Measurements from ENCODE around the gene IPPK.

IPPK gene

DNA sequence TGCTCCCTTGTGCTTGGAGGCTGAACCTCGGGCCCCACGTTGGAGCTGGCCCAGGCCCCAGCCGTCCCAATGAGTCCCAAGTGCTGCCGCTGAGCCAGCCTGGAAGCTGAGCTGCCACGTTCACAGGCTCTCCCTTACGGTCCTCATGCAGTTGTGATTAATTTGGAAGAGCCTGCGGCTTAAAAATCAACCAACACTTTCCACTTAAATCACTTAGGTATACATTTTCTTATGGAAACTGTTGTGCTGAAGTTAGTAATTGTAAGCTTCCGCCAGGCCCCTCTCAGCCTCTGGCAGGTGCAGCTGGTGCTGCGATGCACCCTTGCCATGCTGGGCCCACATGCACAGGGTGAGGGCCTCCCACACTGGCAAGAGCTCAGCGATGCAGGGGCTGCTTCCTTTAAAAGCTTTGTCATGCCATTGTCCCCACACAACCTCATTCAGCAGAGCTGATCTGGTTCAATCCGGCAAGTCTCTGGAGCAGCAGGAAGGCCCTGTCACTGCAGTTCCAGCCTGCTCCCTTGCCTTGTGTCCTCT is 61.0 kb downstream of the IPPK start:
- TF ChIP-seq, protein P1, sequence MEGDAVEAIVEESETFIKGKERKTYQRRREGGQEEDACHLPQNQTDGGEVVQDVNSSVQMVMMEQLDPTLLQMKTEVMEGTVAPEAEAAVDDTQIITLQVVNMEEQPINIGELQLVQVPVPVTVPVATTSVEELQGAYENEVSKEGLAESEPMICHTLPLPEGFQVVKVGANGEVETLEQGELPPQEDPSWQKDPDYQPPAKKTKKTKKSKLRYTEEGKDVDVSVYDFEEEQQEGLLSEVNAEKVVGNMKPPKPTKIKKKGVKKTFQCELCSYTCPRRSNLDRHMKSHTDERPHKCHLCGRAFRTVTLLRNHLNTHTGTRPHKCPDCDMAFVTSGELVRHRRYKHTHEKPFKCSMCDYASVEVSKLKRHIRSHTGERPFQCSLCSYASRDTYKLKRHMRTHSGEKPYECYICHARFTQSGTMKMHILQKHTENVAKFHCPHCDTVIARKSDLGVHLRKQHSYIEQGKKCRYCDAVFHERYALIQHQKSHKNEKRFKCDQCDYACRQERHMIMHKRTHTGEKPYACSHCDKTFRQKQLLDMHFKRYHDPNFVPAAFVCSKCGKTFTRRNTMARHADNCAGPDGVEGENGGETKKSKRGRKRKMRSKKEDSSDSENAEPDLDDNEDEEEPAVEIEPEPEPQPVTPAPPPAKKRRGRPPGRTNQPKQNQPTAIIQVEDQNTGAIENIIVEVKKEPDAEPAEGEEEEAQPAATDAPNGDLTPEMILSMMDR (IDR thresholded peaks at IDR 0.05; ENCODE audit: low read depth, low read length): 0 out of 2 replicates have a peak, but pooled peaks have one; percentile 2
- no peak overlapping the region for H3K4me3 ChIP-seq (ENCODE audit: low read depth, low read length)

DNA sequence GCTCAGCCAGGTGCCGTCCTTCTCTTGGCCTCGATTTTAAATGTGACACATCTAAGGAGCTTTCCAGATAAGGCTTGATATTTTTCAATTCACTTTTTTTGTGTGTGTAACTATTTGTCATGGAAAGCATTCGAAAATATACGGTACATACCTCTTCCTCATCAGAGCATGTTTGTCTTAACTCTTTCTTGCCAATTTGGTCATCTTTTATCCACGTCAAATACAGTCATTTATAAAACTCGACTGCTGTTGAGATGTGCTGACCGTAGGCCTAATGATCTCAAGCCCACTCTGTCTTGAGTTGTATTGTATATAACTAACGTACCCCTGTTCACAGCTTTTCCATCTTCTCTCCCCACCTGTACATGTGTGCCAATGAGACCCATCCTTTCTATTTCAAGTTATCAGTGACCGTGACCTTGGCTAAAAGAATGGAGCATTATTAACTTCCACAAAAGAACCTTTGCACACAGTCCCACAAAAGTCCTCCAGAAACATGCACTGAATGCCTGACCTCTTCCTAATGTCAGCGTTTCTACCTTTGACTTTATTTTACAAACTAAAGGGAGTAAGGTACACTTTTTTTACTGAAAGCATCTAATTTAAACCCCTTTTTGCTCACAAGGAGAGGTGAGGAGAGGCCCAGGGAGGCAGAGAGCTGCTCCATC is 61.6 kb downstream of the IPPK start:
- H3K4me3 ChIP-seq (ENCODE audit: low read depth, low read length): no peak overlapping the region
- TF ChIP-seq, protein P1 (IDR thresholded peaks at IDR 0.05; ENCODE audit: low read depth, low read length): no peak

DNA sequence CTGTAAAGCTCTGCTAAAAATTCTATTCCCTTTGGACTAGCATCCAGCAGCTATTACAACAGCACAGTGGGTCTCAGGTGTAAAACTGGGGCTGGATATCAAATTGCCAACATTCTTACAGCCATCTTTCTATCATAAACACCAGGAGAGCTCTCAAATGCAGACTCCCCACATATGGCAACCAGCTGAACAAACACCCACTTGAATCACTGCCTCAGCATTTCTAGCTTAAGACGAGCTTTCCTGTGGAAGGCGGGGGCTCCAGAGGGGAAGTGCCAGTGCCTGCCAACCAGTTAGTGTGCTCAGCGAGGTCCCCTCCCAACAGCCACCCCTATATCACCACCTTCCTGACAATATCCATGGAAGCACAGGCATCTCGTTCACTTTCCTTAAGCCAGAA is 62.2 kb downstream of the IPPK start:
- no peak overlapping the region for H3K4me3 ChIP-seq (ENCODE audit: low read depth, low read length)
- TF ChIP-seq, protein P1 (IDR thresholded peaks at IDR 0.05; ENCODE audit: low read depth, low read length): no peak

DNA sequence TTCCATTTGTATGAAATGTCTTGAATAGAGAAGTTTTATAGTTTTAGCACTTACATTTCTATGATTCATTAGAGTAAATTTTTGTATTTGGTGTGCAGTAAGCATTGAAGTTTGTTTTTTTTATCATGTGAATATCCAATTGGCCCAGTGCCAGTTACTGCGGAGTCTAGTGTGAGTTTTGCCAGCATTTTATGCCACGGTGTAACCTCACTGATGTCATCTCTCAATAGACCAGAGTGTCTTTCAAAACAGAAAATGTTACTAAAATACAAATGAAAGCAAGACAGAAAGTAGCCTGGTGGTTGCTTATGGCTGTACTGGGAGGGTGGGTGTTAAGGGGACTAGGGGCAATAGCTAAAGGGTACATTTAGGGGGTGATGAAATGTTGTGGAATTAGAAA is 62.8 kb downstream of the IPPK start:
- TF ChIP-seq, protein P1 (IDR thresholded peaks at IDR 0.05; ENCODE audit: low read depth, low read length): no peak
- no peak overlapping the region for H3K4me3 ChIP-seq (ENCODE audit: low read depth, low read length)

DNA sequence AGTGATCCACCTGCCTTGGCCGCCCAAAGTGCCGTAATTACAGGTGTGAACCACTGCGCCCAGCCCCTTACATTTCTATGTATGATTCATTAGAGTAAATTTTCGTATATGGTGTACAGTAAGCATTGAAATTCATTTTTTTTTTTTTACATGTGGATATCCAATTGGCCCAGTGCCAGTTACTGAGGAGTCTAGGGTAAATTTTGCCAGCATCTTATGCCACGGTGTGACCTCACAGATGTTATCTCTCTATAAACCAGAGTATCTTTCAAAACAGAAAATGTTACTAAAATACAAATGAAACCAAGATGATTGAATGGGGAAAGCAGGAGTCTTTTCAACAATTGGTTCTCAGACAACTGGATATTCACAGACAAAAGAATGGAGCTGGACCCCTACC is 64.7 kb downstream of the IPPK start:
- TF ChIP-seq, protein P1 (IDR thresholded peaks at IDR 0.05; ENCODE audit: low read depth, low read length): no peak

DNA sequence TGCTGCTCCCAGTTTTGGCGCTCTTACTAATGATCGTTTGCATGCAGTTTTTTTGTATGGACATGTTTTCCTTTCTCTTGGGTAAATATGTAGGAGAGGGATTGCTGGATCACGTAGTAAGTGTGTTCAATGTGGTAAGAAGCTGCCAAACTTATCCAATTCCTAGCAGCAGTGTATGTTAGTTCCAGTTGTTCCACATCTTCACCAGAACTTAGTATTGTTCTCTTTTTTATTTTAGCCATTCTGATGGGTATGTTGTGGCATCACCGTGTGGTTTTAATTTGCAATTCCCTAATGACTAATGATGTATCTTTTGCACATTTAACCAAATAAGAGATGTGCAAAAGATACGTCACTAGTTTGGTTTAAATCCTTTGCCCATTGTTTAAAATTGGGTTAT is 65.9 kb downstream of the IPPK start:
- TF ChIP-seq, protein P1 (IDR thresholded peaks at IDR 0.05; ENCODE audit: low read depth, low read length): no peak
- no peak overlapping the region for H3K4me3 ChIP-seq (ENCODE audit: low read depth, low read length)

More for the DNA sequence above, 64.7 kb downstream of the IPPK start:
- H3K4me3 ChIP-seq (ENCODE audit: low read depth, low read length): no peak overlapping the region

DNA sequence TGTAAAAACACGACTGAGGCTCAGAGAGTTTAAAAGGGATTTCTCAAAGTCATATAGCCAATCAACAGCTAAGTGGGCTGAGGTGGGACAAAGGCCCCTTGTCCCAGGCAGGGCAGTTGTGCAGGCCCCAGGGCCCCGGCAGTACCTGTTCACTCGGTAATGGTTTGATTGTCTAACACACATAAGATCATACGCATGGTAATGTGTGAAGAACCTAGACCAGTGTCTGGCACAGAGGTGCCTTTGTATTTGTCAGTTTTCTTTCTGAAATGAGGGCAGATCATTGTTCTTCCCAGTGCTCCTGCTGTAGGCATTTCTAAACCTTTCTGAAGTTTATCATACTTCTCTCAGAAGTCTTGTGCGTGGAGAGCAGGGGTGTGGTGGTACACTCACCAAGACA is 66.8 kb downstream of the IPPK start:
- H3K4me3 ChIP-seq (ENCODE audit: low read depth, low read length): no peak overlapping the region
- TF ChIP-seq, protein P1 (IDR thresholded peaks at IDR 0.05; ENCODE audit: low read depth, low read length): no peak

Measured in WI38 (cell line).